Heart left ventricle (tissue), 13 donors: ENCODE results near the gene NAT8L.

ENCODE experiments used
- POLR2A ChIP-seq, 2 donors: fragments of 450-650 bp; IDR thresholded peaks; one replicate each; pipeline ENCODE4 v1.6.1; 2017; ENCODE audit warnings: antibody characterized with exemption in 2 of 2, mild to moderate bottlenecking in 2 of 2, moderate library complexity in 2 of 2
- TF ChIP-seq, protein P1 (sequence below), 12 donors: fragments of 200-600 bp; sonication (generic) in 4 of 12; IDR thresholded peaks; one replicate each; pipeline versions ENCODE4 v1.5.0 to v1.8.0; 2018 to 2022; ENCODE audit warnings: antibody characterized with exemption in 12 of 12, mild to moderate bottlenecking in 5 of 12
- donor health status: ischemic (EF 13 %, LVEDD 7.1; RV severe dilation, severe dysfunction).
- donor health status: DM: no; HTN: yes; CAD: no.
- donor health status: DM: no; HTN: no; CAD: no.
- donor health status: ischemic (EF 25% LVEDD 6.9; RV normal size, moderate dysfunction).
- donor health status: ischemic (EF 25% LVEDD 5.7; RV mildly dilated, moderate dysfunction).
- donor health status: ischemic (EF 35%, LVEDD 5.7; RV mildly dilated, moderate dysfunction).
- donor health status: nonischemic (EF 11% LVEDD 7.7; RV severe dilation, severe dysfunction).
- donor health status: DM: yes; HTN: yes; CAD: no.
- donor health status: PGD.
- donor health status: ischemic (EF 29% LVEDD 5.4; RV normal size, mild dysfunction).
- donor health status: nonischemic (EF 23%, LVEDD 6.1; RV moderate dilation, normal function).

DNA sequence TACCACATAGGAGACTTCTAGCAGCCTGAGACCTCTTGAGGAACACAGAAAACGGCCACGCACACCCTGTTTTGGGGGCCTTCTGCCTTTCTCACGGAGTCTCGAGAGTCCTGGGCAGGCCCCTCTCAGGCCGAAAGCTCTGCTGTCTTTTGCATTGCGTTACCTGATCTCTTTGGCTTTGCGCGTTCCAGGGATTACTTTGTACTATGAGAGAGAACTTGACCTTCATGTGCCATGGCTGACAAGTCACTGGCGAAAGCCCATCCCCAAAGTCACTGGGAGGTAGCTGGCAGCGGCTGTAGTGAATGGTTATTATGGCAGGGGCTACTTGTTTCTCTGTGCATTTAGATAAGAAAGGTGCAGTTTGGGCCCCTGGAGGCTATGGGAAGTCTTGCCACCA, 8.0 kb upstream of the NAT8L start:
- TF ChIP-seq POLR2A (IDR thresholded peaks at IDR 0.05), result no peak
- TF ChIP-seq, protein P1, sequence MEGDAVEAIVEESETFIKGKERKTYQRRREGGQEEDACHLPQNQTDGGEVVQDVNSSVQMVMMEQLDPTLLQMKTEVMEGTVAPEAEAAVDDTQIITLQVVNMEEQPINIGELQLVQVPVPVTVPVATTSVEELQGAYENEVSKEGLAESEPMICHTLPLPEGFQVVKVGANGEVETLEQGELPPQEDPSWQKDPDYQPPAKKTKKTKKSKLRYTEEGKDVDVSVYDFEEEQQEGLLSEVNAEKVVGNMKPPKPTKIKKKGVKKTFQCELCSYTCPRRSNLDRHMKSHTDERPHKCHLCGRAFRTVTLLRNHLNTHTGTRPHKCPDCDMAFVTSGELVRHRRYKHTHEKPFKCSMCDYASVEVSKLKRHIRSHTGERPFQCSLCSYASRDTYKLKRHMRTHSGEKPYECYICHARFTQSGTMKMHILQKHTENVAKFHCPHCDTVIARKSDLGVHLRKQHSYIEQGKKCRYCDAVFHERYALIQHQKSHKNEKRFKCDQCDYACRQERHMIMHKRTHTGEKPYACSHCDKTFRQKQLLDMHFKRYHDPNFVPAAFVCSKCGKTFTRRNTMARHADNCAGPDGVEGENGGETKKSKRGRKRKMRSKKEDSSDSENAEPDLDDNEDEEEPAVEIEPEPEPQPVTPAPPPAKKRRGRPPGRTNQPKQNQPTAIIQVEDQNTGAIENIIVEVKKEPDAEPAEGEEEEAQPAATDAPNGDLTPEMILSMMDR (IDR thresholded peaks at IDR 0.05), result no peak
